Measurements from ENCODE around the gene UBE2D1. TPM values are rescaled to one million over a fixed set of nuclear protein-coding genes. Genes with fewer than 3 reads are reported as not detected.

Gene UBE2D1
- 10 to 100 TPM in 1 of 6 experiments, 1 to 10 TPM in 5; 3.1 to 11.9 (median 6.6) TPM for total RNA-seq
- long read RNA-seq, partial matches to known transcripts = 0 of 3 reads
- long read RNA-seq, other reads (novel, unspliced or antisense) = 0 of 3 reads

- no peaks in the 10 kb centered on the region for H3K9me3 ChIP-seq
- peak; percentile 97 to 99 (median 98) for ATAC-seq
- 0% methylated on average over 11 of the region's 49 CpGs for WGBS (ENCODE audit: insufficient coverage, low coverage, low lambda C conversion rate, missing lambda C conversion rate)
- H3K27ac ChIP-seq = peak within 1 kb of the TSS; percentile 65 to 87 (median 76)
- H3K27me3 ChIP-seq = no peaks in the 10 kb centered on the region
- peak; percentile 95 for TF ChIP-seq POLR2A (IDR thresholded peaks at IDR 0.05)
- TF ChIP-seq CTCF (IDR thresholded peaks at IDR 0.05) = peak in 2 of 4 donors; percentile 13 to 14
- H3K36me3 ChIP-seq = no peaks in the 10 kb centered on the region
- peak within 1 kb of the TSS; percentile 93 to 97 (median 94) for H3K4me3 ChIP-seq
- DNase-seq = peak; percentile 95
- intact Hi-C loops (cut with DNase I) = no loop called here
- H3K4me1 ChIP-seq = peaks cover 0 to 3% (median 0%) of the 10 kb centered on the region in 4 donors
Measured at GRCh38 chr10:58334817-58335305, at the start of gene UBE2D1. Gene UBE2D1 (plus strand): TSS chr10:58335006. CDS start chr10:58335202, 196 bp downstream.

GRCh38 chr10:58291538-58292174 lies 43.1 kb upstream of the UBE2D1 start:
- Histone ChIP-seq H3K36me3 (no peaks in the 10 kb centered on the region), H3K27me3 (no peaks in the 10 kb centered on the region), H3K4me3 (no peak overlapping the region), H3K9me3 (no peaks in the 10 kb centered on the region), H3K27ac (no peak overlapping the region), H3K4me1 (no peaks in the 10 kb centered on the region)
- TF ChIP-seq POLR2A (IDR thresholded peaks at IDR 0.05) (no peak), CTCF (IDR thresholded peaks at IDR 0.05) (peak; percentile 70 to 77 (median 72))
- WGBS (ENCODE audit: insufficient coverage, low coverage, low lambda C conversion rate, missing lambda C conversion rate) = 68% methylated on average over 5 of the region's 5 CpGs
- DNase-seq = no peak
- ATAC-seq = peak; percentile 84 to 95 (median 88)
- intact Hi-C loops (cut with DNase I) = loop anchor here (5.0 to 10.0 kb wide), 2 partner anchors 114 to 117 kb away; no protein-coding TSS in a partner anchor

GRCh38 chr10:58293989-58294388 lies 40.8 kb upstream of the UBE2D1 start:
- no peak for TF ChIP-seq POLR2A (IDR thresholded peaks at IDR 0.05)
- no peak for TF ChIP-seq CTCF (IDR thresholded peaks at IDR 0.05)
- H3K4me1 ChIP-seq = no peaks in the 10 kb centered on the region
- DNase-seq (no peak), ATAC-seq (no peak)
- WGBS (ENCODE audit: insufficient coverage, low coverage, low lambda C conversion rate, missing lambda C conversion rate) = 72% methylated on average over 5 of the region's 5 CpGs
- H3K4me3 ChIP-seq = no peak overlapping the region
- no peak overlapping the region for H3K27ac ChIP-seq
- no peaks in the 10 kb centered on the region for H3K36me3 ChIP-seq
- no peaks in the 10 kb centered on the region for H3K9me3 ChIP-seq
- intact Hi-C loops (cut with DNase I) = loop anchor here (5.0 to 10.0 kb wide), 2 partner anchors 117 to 119 kb away; no protein-coding TSS in a partner anchor
- no peaks in the 10 kb centered on the region for H3K27me3 ChIP-seq

GRCh38 chr10:58299580-58299979 lies 35.2 kb upstream of the UBE2D1 start:
- WGBS (ENCODE audit: insufficient coverage, low coverage, low lambda C conversion rate, missing lambda C conversion rate) = 5% methylated on average over 4 of the region's 4 CpGs
- TF ChIP-seq POLR2A (IDR thresholded peaks at IDR 0.05) (no peak), CTCF (IDR thresholded peaks at IDR 0.05) (peak; percentile 80 to 92 (median 84))
- H3K36me3 ChIP-seq = no peaks in the 10 kb centered on the region
- intact Hi-C loops (cut with DNase I) = loop anchor here in 1 of 2 donors (10.0 kb wide), 1 partner anchor 125 kb away; no protein-coding TSS in a partner anchor
- no peaks in the 10 kb centered on the region for H3K9me3 ChIP-seq
- peak; percentile 91 to 99 (median 94) for ATAC-seq
- no peaks in the 10 kb centered on the region for H3K4me1 ChIP-seq
- no peak overlapping the region for H3K4me3 ChIP-seq
- H3K27me3 ChIP-seq = no peaks in the 10 kb centered on the region
- peak in 2 of 3 donors; percentile 47 to 61 for DNase-seq
- H3K27ac ChIP-seq = no peak overlapping the region

Measured in right lobe of liver (tissue), 6 donors.